Measurements from ENCODE around the gene KPNA3.

The KPNA3 gene

DNA sequence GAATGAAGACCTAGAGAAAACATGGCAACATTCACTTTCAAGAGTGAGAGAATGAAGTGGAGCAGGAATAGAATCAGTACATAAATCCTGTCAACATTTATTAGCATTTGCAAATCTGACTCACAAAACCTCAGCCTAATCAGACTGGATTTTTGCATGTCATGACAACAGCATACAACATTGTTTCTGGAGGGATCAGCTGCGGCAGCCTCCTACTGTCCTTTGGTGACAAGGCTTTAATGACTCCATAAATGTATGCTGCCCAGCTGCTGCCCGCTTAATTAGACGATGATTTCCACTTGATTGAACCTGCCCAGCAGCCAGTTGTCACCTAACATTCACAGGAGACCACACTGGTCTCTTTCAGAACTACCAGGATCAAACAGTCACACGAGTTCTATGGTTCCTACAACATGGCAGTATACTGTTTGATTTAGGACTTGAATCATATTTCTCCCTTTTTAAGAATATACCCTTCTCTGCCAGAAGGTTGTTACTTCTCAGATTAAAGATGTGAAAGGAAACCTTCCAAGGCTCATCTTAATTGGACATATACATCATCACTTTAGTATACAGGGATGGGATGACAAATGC lies 110.5 kb downstream of the KPNA3 start:
- Histone ChIP-seq H3K4me1 (ENCODE audit: low read length) (peaks cover 8% of the 10 kb centered on the region), H3K4me2 (ENCODE audit: low read length) (no peak overlapping the region), H3K27me3 (ENCODE audit: low read depth, low read length) (no peaks in the 10 kb centered on the region), H3K9me3 (ENCODE audit: insufficient read depth, low read length) (no peaks in the 10 kb centered on the region), H2AFZ (ENCODE audit: low read depth, low read length) (no peak overlapping the region), H3K9ac (ENCODE audit: low read length) (no peak overlapping the region), H3K79me2 (ENCODE audit: low read length) (peaks cover 75% of the 10 kb centered on the region), H3K36me3 (replicated peaks; ENCODE audit: low read depth, low read length) (peaks cover 14% of the 10 kb centered on the region), H4K20me1 (ENCODE audit: insufficient read depth, low read length) (peaks cover 25% of the 10 kb centered on the region), H3K27ac (ENCODE audit: low read length) (no peak overlapping the region), H3K4me3 (ENCODE audit: low read length) (no peak overlapping the region)
- TF ChIP-seq EZH2phosphoT487 (IDR thresholded peaks at IDR 0.05; ENCODE audit: low read depth): no peak
- TF ChIP-seq, protein P1, sequence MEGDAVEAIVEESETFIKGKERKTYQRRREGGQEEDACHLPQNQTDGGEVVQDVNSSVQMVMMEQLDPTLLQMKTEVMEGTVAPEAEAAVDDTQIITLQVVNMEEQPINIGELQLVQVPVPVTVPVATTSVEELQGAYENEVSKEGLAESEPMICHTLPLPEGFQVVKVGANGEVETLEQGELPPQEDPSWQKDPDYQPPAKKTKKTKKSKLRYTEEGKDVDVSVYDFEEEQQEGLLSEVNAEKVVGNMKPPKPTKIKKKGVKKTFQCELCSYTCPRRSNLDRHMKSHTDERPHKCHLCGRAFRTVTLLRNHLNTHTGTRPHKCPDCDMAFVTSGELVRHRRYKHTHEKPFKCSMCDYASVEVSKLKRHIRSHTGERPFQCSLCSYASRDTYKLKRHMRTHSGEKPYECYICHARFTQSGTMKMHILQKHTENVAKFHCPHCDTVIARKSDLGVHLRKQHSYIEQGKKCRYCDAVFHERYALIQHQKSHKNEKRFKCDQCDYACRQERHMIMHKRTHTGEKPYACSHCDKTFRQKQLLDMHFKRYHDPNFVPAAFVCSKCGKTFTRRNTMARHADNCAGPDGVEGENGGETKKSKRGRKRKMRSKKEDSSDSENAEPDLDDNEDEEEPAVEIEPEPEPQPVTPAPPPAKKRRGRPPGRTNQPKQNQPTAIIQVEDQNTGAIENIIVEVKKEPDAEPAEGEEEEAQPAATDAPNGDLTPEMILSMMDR (IDR thresholded peaks at IDR 0.05; ENCODE audit: low read depth, low read length): no peak

DNA sequence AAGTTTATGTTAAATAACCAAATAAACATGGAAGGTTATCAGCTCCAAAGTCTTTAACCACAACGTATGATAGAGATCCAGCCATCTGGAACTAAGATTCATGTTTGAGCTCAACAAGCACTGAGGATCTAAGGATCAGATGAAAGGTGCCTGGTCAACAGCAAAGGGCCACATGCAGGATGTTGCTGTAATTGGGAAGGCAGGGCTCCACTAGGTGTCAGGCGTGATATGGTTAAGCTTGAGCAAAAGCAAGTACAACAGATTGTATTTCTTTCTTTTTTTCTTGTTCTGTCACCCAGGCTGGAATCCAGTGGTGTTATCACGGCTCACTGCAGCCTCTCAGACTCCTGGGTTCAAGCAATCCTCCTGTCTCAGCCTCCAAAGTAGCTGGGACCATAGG lies 113.2 kb downstream of the KPNA3 start:
- Histone ChIP-seq H3K79me2 (ENCODE audit: low read length) (peaks cover 81% of the 10 kb centered on the region), H3K4me2 (ENCODE audit: low read length) (no peak overlapping the region)

DNA sequence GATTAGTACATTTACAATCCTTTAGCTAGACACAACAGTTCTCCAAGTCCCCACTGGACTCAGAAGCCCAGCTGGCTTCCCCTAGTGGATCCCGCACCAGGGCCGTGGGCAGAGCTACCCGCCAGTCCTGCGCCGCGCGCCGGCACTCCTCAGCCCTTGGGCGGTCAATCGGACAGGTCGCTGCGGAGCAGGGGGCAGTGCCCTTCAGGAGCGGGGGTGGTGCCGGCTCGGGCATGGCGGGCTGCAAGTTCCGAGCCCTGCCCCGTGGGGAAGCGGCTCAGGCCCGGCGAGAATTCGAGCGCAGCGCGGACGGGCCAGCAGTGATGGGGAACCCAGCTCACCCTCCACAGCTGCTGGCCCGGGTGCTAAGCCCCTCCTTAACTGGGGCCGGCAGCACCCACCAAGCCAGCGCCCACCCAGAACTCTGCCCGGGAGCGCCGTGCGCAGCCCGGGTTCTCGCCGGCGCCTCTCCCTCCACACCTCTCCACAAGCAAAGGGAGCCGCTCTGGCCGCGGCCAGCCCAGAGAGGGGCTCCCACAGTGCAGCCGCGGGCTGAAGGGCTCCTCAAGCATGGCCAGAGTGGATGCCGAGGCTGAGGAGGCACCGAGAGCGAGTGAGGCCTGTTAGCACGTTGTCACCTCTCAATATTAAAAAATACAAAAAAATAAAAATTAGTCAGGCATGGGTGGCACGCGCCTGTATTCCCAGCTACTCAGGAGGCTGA lies 114.1 kb downstream of the KPNA3 start:
- H3K4me3 ChIP-seq (ENCODE audit: low read length): no peak overlapping the region
- H3K4me1 ChIP-seq (ENCODE audit: low read length): peaks cover 4% of the 10 kb centered on the region
- H4K20me1 ChIP-seq (ENCODE audit: insufficient read depth, low read length): peaks cover 25% of the 10 kb centered on the region
- H3K27ac ChIP-seq (ENCODE audit: low read length): no peak overlapping the region
- TF ChIP-seq EZH2phosphoT487 (IDR thresholded peaks at IDR 0.05; ENCODE audit: low read depth): no peak
- TF ChIP-seq, protein P1 (IDR thresholded peaks at IDR 0.05; ENCODE audit: low read depth, low read length): no peak
- no peak overlapping the region for H2AFZ ChIP-seq (ENCODE audit: low read depth, low read length)
- H3K9me3 ChIP-seq (ENCODE audit: insufficient read depth, low read length): no peaks in the 10 kb centered on the region
- no peak overlapping the region for H3K4me2 ChIP-seq (ENCODE audit: low read length)
- H3K9ac ChIP-seq (ENCODE audit: low read length): no peak overlapping the region
- no peaks in the 10 kb centered on the region for H3K27me3 ChIP-seq (ENCODE audit: low read depth, low read length)
- peaks cover 74% of the 10 kb centered on the region for H3K79me2 ChIP-seq (ENCODE audit: low read length)
- peaks cover 18% of the 10 kb centered on the region for H3K36me3 ChIP-seq (replicated peaks; ENCODE audit: low read depth, low read length)

More for the DNA sequence above, 113.2 kb downstream of the KPNA3 start:
- TF ChIP-seq EZH2phosphoT487 (IDR thresholded peaks at IDR 0.05; ENCODE audit: low read depth): no peak
- TF ChIP-seq, protein P1 (IDR thresholded peaks at IDR 0.05; ENCODE audit: low read depth, low read length): peak; percentile 43
- Histone ChIP-seq H3K9me3 (ENCODE audit: insufficient read depth, low read length) (no peaks in the 10 kb centered on the region), H3K27ac (ENCODE audit: low read length) (no peak overlapping the region), H3K4me1 (ENCODE audit: low read length) (peaks cover 11% of the 10 kb centered on the region), H3K36me3 (replicated peaks; ENCODE audit: low read depth, low read length) (peaks cover 20% of the 10 kb centered on the region), H3K27me3 (ENCODE audit: low read depth, low read length) (no peaks in the 10 kb centered on the region), H4K20me1 (ENCODE audit: insufficient read depth, low read length) (peaks cover 31% of the 10 kb centered on the region), H3K4me3 (ENCODE audit: low read length) (no peak overlapping the region), H3K9ac (ENCODE audit: low read length) (no peak overlapping the region), H2AFZ (ENCODE audit: low read depth, low read length) (no peak overlapping the region)

DNA sequence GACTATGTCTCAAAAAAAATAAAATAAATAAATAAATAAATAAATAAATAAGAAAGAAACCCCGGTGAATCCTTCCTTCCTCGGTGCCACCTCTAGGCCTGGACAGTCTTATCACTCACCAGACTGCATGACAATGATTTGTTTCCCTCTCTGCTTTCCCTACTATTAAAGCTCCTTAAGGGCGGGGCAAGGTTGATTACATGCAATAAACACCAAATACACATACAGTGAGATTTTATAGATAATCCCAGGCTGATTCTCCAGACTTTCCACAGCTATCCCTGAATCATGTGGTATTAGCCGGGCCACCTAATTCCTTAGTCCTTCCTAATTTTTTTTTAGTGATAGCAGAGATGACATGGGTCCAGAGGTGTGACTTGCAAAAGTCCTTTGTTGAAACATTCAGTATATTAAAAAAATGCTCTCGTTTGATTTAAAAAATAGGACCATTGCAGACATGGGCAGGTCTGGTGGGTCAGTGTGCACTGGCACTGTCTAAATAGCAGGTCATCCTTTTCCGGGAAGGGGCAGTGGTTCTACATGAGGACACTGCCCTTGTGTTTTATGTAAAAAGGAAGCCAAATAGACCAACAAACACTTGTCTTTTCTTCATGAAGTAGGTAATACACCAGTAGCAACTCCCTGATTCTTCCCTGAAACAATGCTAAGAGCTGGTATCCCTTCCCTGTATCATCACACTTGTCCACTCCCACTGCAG lies 115.7 kb downstream of the KPNA3 start:
- Histone ChIP-seq H3K36me3 (replicated peaks; ENCODE audit: low read depth, low read length) (peaks cover 15% of the 10 kb centered on the region), H4K20me1 (ENCODE audit: insufficient read depth, low read length) (peaks cover 18% of the 10 kb centered on the region; the same call in 1 of the 2 replicates), H3K27me3 (ENCODE audit: low read depth, low read length) (no peaks in the 10 kb centered on the region), H3K4me1 (ENCODE audit: low read length) (peaks cover 3% of the 10 kb centered on the region; the same call in 1 of the 2 replicates), H3K4me3 (ENCODE audit: low read length) (no peak overlapping the region), H3K9ac (ENCODE audit: low read length) (no peak overlapping the region), H3K9me3 (ENCODE audit: insufficient read depth, low read length) (no peaks in the 10 kb centered on the region), H2AFZ (ENCODE audit: low read depth, low read length) (no peak overlapping the region), H3K4me2 (ENCODE audit: low read length) (no peak overlapping the region), H3K79me2 (ENCODE audit: low read length) (peaks cover 58% of the 10 kb centered on the region), H3K27ac (ENCODE audit: low read length) (no peak overlapping the region)
- TF ChIP-seq, protein P1 (IDR thresholded peaks at IDR 0.05; ENCODE audit: low read depth, low read length): no peak
- TF ChIP-seq EZH2phosphoT487 (IDR thresholded peaks at IDR 0.05; ENCODE audit: low read depth): no peak
